DOHH2 (cell line): Measurements from ENCODE around the gene PIK3C2B.

Experiments
- CTCF ChIP-seq: fragments of 200-600 bp; sonication (generic); IDR thresholded peaks from one replicate; pipeline ENCODE4 v1.5.1; 2014; ENCODE audit warnings: antibody characterized with exemption, mild to moderate bottlenecking, low read depth, low read length; ENCODE audit not compliant: poor library complexity, severe bottlenecking
- EZH2phosphoT487 ChIP-seq: fragments of 200-600 bp; sonication (generic); IDR thresholded peaks from 2 replicates; pipeline ENCODE4 v1.6.1; 2017; ENCODE audit warnings: borderline replicate concordance, mild to moderate bottlenecking, antibody characterized with exemption, low read length, moderate library complexity, mixed read lengths

- TF ChIP-seq CTCF: no peak
- no peak for TF ChIP-seq EZH2phosphoT487
Observed at GRCh38 chr1:204465546-204466415, 28.8 kb downstream of the PIK3C2B start.
